A204.1 (cell line): ENCODE results near the gene RFNG.

Experiments
- FAIRE-seq: peaks from 2 replicates; lab custom pipeline; 2012; peaks lifted over from hg19 to GRCh38; lab: Jason Lieb, UNC

RFNG gene

GRCh38 chr17:81999976-82000802, 51.4 kb downstream of the RFNG start:
- no peak for FAIRE-seq

GRCh38 chr17:81999587-81999975, 52.0 kb downstream of the RFNG start:
- FAIRE-seq: no peak

GRCh38 chr17:81998691-81999438, 52.7 kb downstream of the RFNG start:
- no peak for FAIRE-seq

- FAIRE-seq: no peak
Measured at GRCh38 chr17:81998212-81998611, 53.4 kb downstream of the RFNG start.
